ENCODE data around the gene NELL2. TPM values are rescaled to one million over a fixed set of nuclear protein-coding genes. Genes with fewer than 3 reads are reported as not detected.

Gene NELL2
- total RNA-seq, 2 donors from 2014 or later, result 5.8 to 7.2 TPM

DNA sequence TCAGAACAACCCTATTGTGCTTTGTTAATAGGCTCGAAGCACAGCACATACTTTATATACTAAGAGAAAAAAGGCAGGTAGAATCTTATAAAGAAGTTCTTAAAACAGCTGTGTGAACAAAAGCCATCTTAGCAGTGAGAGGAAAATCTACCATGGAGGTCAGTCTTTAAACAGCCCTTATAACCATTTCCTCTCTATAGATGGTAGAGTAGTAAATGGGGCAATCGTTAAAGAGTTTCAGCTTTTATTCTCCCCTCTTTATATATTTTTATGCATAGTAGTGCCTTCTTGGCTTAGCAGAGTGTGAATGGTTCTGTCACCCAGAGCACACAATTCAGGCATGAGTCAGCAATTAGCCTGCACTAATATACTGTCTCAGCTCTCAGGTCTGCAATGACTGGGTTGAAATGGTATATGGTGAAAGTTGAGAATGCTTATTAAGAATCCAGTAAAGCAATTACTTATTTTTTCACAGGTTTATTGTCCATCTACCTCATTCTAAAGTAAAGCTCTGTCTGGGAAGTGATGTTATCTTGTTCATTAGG, 305.0 kb downstream of the NELL2 start:
- intact Hi-C loops (cut with DNase I), result no loop called here
- TF ChIP-seq POLR2AphosphoS5 (IDR thresholded peaks at IDR 0.05) (no peak), CTCF (IDR thresholded peaks at IDR 0.05) (no peak), POLR2A (IDR thresholded peaks at IDR 0.05) (no peak)
- 70% methylated on average over 2 of the region's 2 CpGs for WGBS
- H3K4me3 ChIP-seq, result no peak overlapping the region
- no peaks in the 10 kb centered on the region for H3K9me3 ChIP-seq
- no peaks in the 10 kb centered on the region for H3K36me3 ChIP-seq
- no peak overlapping the region for H3K27ac ChIP-seq
- no peak for DNase-seq (ENCODE audit: low spot score)
- no peaks in the 10 kb centered on the region for H3K27me3 ChIP-seq (replicated peaks; ENCODE audit: insufficient read depth)
- no peaks in the 10 kb centered on the region for H3K4me1 ChIP-seq (replicated peaks)

DNA sequence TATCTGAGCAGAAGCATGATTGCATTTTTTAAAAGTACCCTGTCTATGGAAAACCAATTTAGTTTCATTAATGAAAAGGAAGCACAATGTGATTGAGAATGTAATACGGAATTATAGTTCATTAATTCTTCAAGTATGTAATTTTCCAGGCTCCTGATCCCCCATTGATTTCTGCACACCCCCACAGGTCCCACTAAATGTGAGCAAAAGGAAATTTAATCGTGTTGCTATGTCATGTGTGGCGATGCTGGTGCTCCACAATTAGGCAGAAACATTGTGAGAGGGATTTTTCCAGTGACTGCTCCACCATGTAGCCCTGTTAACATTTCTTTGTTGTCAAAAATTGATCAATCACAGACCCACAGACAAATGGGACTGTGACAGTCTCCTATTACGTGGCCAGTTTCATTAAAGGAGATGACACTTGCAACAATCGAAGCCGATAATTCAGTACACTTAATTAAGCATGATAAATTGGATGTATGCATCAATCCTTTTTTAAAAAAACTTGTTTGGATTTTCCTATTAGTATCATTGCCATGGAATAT, 306.0 kb downstream of the NELL2 start:
- Histone ChIP-seq H3K9me3 (no peaks in the 10 kb centered on the region), H3K27me3 (replicated peaks; ENCODE audit: insufficient read depth) (no peaks in the 10 kb centered on the region), H3K36me3 (no peaks in the 10 kb centered on the region), H3K27ac (no peak overlapping the region), H3K4me1 (replicated peaks) (no peaks in the 10 kb centered on the region), H3K4me3 (no peak overlapping the region)
- 94% methylated on average over 6 of the region's 6 CpGs for WGBS
- no peak for DNase-seq (ENCODE audit: low spot score)
- intact Hi-C loops (cut with DNase I), result no loop called here
- TF ChIP-seq POLR2AphosphoS5 (IDR thresholded peaks at IDR 0.05) (no peak), CTCF (IDR thresholded peaks at IDR 0.05) (no peak), POLR2A (IDR thresholded peaks at IDR 0.05) (no peak)

- intact Hi-C loops (cut with DNase I), result no loop called here
- Histone ChIP-seq H3K4me3 (no peak overlapping the region), H3K9me3 (no peaks in the 10 kb centered on the region), H3K27ac (no peak overlapping the region), H3K4me1 (replicated peaks) (no peaks in the 10 kb centered on the region), H3K27me3 (replicated peaks; ENCODE audit: insufficient read depth) (no peaks in the 10 kb centered on the region), H3K36me3 (no peaks in the 10 kb centered on the region)
- WGBS, result 94% methylated on average over 5 of the region's 5 CpGs
- no peak for TF ChIP-seq POLR2A (IDR thresholded peaks at IDR 0.05)
- no peak for TF ChIP-seq POLR2AphosphoS5 (IDR thresholded peaks at IDR 0.05)
- TF ChIP-seq CTCF (IDR thresholded peaks at IDR 0.05), result no peak
- no peak for DNase-seq (ENCODE audit: low spot score)
Measured at GRCh38 chr12:44565163-44565562, 311.0 kb downstream of the NELL2 start.

DNA sequence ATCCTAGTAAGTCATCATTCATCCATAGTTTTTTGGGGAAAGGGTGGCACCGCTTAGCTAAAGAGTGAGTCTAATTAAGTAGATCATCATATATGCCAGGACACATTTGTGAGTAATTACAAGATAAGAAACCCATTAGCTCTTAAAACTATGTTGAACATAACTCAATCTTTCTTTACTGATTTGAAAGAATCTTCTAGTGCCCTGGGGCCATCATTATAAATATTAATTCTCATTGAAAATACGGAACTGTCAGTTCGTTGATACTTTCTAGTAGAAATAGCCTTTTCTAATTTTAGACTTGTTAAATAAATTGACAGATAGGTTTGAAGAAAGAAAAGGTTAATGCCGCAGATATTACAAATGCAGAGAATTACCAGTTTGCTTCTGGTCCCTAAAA, 312.6 kb downstream of the NELL2 start:
- Histone ChIP-seq H3K9me3 (no peaks in the 10 kb centered on the region), H3K27ac (no peak overlapping the region), H3K4me3 (no peak overlapping the region), H3K36me3 (no peaks in the 10 kb centered on the region), H3K27me3 (replicated peaks; ENCODE audit: insufficient read depth) (no peaks in the 10 kb centered on the region), H3K4me1 (replicated peaks) (no peaks in the 10 kb centered on the region)
- no peak for DNase-seq (ENCODE audit: low spot score)
- 89% methylated on average over 4 of the region's 4 CpGs for WGBS
- intact Hi-C loops (cut with DNase I), result no loop called here
- TF ChIP-seq CTCF (IDR thresholded peaks at IDR 0.05) (no peak), POLR2AphosphoS5 (IDR thresholded peaks at IDR 0.05) (no peak), POLR2A (IDR thresholded peaks at IDR 0.05) (no peak)
